Measurements from ENCODE around the gene SERINC5. TPM values are rescaled to one million over a fixed set of nuclear protein-coding genes. Genes with fewer than 3 reads are reported as not detected.

Gene SERINC5
- total and polyA plus RNA-seq, 2 donors (not counting 3 experiments of a cell fraction or from before 2014, with no cell fraction given): 3.2 to 10.1 TPM

DNA sequence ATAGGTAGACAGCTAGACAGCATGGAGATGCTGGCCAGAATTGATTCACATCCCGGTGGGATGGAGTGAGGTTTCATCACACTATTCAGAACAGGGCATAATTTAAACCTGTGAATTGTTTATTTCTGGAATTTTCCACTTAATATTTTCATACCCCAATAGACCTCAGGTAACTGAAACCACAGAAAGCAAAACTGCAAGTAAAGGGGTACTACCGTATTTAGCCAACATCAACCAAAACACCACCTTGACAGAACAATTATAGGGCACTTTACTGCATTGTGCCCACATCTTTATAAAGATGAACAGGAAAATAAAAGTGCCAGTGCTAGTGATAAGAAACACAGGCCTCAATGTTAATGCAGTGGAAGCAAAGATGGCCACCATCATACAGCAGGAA lies 7.5 kb downstream of the SERINC5 start:
- H3K4me2 ChIP-seq (ENCODE audit: insufficient read depth, low read length): no peak overlapping the region
- peaks cover 8% of the 10 kb centered on the region for H3K4me1 ChIP-seq (ENCODE audit: control insufficient read depth, extremely low read depth, insufficient read depth, low read length)
- TF ChIP-seq JUN (IDR thresholded peaks at IDR 0.05; ENCODE audit: borderline replicate concordance, insufficient read depth, insufficient read length, low read depth): no peak
- no peak for TF ChIP-seq POLR2A (IDR thresholded peaks at IDR 0.05; ENCODE audit: low read depth, low read length)
- TF ChIP-seq, protein P1, sequence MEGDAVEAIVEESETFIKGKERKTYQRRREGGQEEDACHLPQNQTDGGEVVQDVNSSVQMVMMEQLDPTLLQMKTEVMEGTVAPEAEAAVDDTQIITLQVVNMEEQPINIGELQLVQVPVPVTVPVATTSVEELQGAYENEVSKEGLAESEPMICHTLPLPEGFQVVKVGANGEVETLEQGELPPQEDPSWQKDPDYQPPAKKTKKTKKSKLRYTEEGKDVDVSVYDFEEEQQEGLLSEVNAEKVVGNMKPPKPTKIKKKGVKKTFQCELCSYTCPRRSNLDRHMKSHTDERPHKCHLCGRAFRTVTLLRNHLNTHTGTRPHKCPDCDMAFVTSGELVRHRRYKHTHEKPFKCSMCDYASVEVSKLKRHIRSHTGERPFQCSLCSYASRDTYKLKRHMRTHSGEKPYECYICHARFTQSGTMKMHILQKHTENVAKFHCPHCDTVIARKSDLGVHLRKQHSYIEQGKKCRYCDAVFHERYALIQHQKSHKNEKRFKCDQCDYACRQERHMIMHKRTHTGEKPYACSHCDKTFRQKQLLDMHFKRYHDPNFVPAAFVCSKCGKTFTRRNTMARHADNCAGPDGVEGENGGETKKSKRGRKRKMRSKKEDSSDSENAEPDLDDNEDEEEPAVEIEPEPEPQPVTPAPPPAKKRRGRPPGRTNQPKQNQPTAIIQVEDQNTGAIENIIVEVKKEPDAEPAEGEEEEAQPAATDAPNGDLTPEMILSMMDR (IDR thresholded peaks at IDR 0.05; ENCODE audit: extremely low read depth in 1 of 2, insufficient read depth in 1 of 2, low read depth in 1 of 2, low read length in 2 of 2): no peak
- TF ChIP-seq, protein P2, sequence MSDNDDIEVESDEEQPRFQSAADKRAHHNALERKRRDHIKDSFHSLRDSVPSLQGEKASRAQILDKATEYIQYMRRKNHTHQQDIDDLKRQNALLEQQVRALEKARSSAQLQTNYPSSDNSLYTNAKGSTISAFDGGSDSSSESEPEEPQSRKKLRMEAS (IDR thresholded peaks at IDR 0.05; ENCODE audit: insufficient read depth, insufficient read length): no peak
- TF ChIP-seq EZH2 (IDR thresholded peaks at IDR 0.05; ENCODE audit: borderline replicate concordance, low read depth, low read length, severe bottlenecking): no peak
- no peak for TF ChIP-seq MYC (IDR thresholded peaks at IDR 0.05; ENCODE audit: low read depth, low read length)
- H3K36me3 ChIP-seq (ENCODE audit: control insufficient read depth in 2 of 2, extremely low read depth in 1 of 2, insufficient read depth in 2 of 2, low read length in 2 of 2): no peaks in the 10 kb centered on the region
- intact Hi-C loops (cut with micrococcal nuclease): no loop called here
- no peaks in the 10 kb centered on the region for H3K9me1 ChIP-seq (replicated peaks; ENCODE audit: control insufficient read depth, extremely low read depth, insufficient read depth, low read length)
- no peaks in the 10 kb centered on the region for H3K79me2 ChIP-seq (ENCODE audit: control insufficient read depth, insufficient read depth, low read length)
- dilution Hi-C loops (cut with MboI; ENCODE audit: extremely low pct_ligation_motif_present, low sequenced_read_pairs): no loop called here
- H3K9ac ChIP-seq (replicated peaks; ENCODE audit: extremely low read depth, insufficient read depth, low read length): no peak overlapping the region
- no peak overlapping the region for H2AFZ ChIP-seq (ENCODE audit: low read depth, low read length)
- BruUV-seq (replicated peaks): no TSS peak
- H3K27me3 ChIP-seq (ENCODE audit: control insufficient read depth in 2 of 2, insufficient read depth in 2 of 2, low read length in 2 of 2): no peaks in the 10 kb centered on the region
- CTCF ChIA-PET: no interaction called here
- H3K27ac ChIP-seq (ENCODE audit: insufficient read depth, low read depth, low read length): no peak overlapping the region
- no peaks in the 10 kb centered on the region for H3K9me3 ChIP-seq (replicated peaks; ENCODE audit: control insufficient read depth, insufficient read depth, low read length)
- no peak overlapping the region for H3K4me3 ChIP-seq (replicated peaks in 1 of 3; ENCODE audit: insufficient read depth in 1 of 3, low read depth in 1 of 3, low read length in 3 of 3)
- no peaks in the 10 kb centered on the region for H4K20me1 ChIP-seq (replicated peaks; ENCODE audit: control insufficient read depth, extremely low read depth, insufficient read depth, low read length)
- POLR2A ChIA-PET: no interaction called here
- FAIRE-seq: no peak
- DNase-seq (ENCODE audit: low read depth, low spot score): no peak

All from endothelial cell of umbilical vein (primary cell).